OCI-LY1 (cell line): Measurements from ENCODE around the gene CLDND1.

Experiments
- CTCF ChIP-seq: fragments of 200-600 bp; sonication (generic), shearing (Covaris generic); IDR thresholded peaks from 2 replicates; pipeline ENCODE4 v1.5.1; 2017; ENCODE audit warnings: mild to moderate bottlenecking, antibody characterized with exemption, low read length, moderate library complexity, mixed read lengths
- EZH2 ChIP-seq: fragments of 200-600 bp; sonication (generic), shearing (Covaris generic); IDR thresholded peaks from 2 replicates; pipeline ENCODE4 v1.8.0; 2017; ENCODE audit warnings: borderline replicate concordance, mixed run types, mild to moderate bottlenecking, antibody characterized with exemption, low read length, moderate library complexity, mixed read lengths

GRCh38 chr3:98548544-98548943 lies 25.8 kb upstream of the CLDND1 start:
- TF ChIP-seq EZH2 (no peak), CTCF (no peak)
